WERI-Rb-1 (cell line): ENCODE results near the gene ARHGAP26.

ENCODE experiments used
- DNase-seq: peaks from one replicate; pipeline ENCODE4 v3.0.0-alpha.2; 2020
- H3K27ac ChIP-seq: fragments of 250-450 bp; sonication (Bioruptor Pico); 2 replicates; pipeline ENCODE4 v1.5.1; 2020; ENCODE audit warnings: mild to moderate bottlenecking, moderate library complexity
- H3K27me3 ChIP-seq: fragments of 250-450 bp; sonication (Bioruptor Pico); 2 replicates; pipeline ENCODE4 v1.5.1; 2021; ENCODE audit warnings: mild to moderate bottlenecking, low read depth, moderate library complexity; ENCODE audit not compliant: insufficient read depth, severe bottlenecking
- H3K36me3 ChIP-seq: fragments of 250-450 bp; sonication (Bioruptor Pico); 2 replicates; pipeline ENCODE4 v1.5.1; 2020; ENCODE audit warnings: mild to moderate bottlenecking, moderate library complexity
- H3K4me3 ChIP-seq: 2 replicates; pipeline ENCODE4 v1.5.1; 2011; ENCODE audit warnings: low read depth, mild to moderate bottlenecking, control low read depth, low read length
- H3K9me3 ChIP-seq: fragments of 250-450 bp; sonication (Bioruptor Pico); 2 replicates; pipeline ENCODE4 v1.5.1; 2021; ENCODE audit warnings: mild to moderate bottlenecking, moderate library complexity; ENCODE audit not compliant: severe bottlenecking
- CTCF ChIP-seq: IDR thresholded peaks from 2 replicates; pipeline ENCODE4 v1.5.1; 2011; ENCODE audit warnings: low read depth, mild to moderate bottlenecking, control low read depth, inconsistent platforms, low read length

The ARHGAP26 gene

GRCh38 chr5:142862594-142862993 is 92.4 kb downstream of the ARHGAP26 start:
- Histone ChIP-seq H3K27ac (no peak overlapping the region), H3K36me3 (no peaks in the 10 kb centered on the region), H3K27me3 (no peaks in the 10 kb centered on the region), H3K4me3 (no peak overlapping the region), H3K9me3 (no peaks in the 10 kb centered on the region)
- no peak for TF ChIP-seq CTCF
- DNase-seq, result no peak

- Histone ChIP-seq H3K27ac (no peak overlapping the region), H3K4me3 (no peak overlapping the region)
Measured at GRCh38 chr5:142863856-142864255, 93.7 kb downstream of the ARHGAP26 start.

GRCh38 chr5:142864290-142865260 is 94.4 kb downstream of the ARHGAP26 start:
- H3K9me3 ChIP-seq, result no peaks in the 10 kb centered on the region
- TF ChIP-seq CTCF, result no peak
- no peak for DNase-seq
- H3K27me3 ChIP-seq, result no peaks in the 10 kb centered on the region
- no peak overlapping the region for H3K27ac ChIP-seq
- H3K4me3 ChIP-seq, result no peak overlapping the region
- H3K36me3 ChIP-seq, result no peaks in the 10 kb centered on the region

More at GRCh38 chr5:142863856-142864255, 93.7 kb downstream of the ARHGAP26 start:
- Histone ChIP-seq H3K27me3 (no peaks in the 10 kb centered on the region), H3K9me3 (no peaks in the 10 kb centered on the region), H3K36me3 (no peaks in the 10 kb centered on the region)
- DNase-seq, result no peak
- no peak for TF ChIP-seq CTCF

- H3K9me3 ChIP-seq, result no peaks in the 10 kb centered on the region
- H3K27me3 ChIP-seq, result no peaks in the 10 kb centered on the region
- no peaks in the 10 kb centered on the region for H3K36me3 ChIP-seq
- TF ChIP-seq CTCF, result no peak
- H3K27ac ChIP-seq, result no peak overlapping the region
- no peak overlapping the region for H3K4me3 ChIP-seq
- no peak for DNase-seq
Measured at GRCh38 chr5:142865631-142866030, 95.5 kb downstream of the ARHGAP26 start.

GRCh38 chr5:142866563-142867275 is 96.5 kb downstream of the ARHGAP26 start:
- no peaks in the 10 kb centered on the region for H3K27me3 ChIP-seq
- TF ChIP-seq CTCF, result peak; percentile 63
- H3K27ac ChIP-seq, result no peak overlapping the region
- no peaks in the 10 kb centered on the region for H3K36me3 ChIP-seq
- peak; percentile 38 for DNase-seq
- no peaks in the 10 kb centered on the region for H3K9me3 ChIP-seq
- H3K4me3 ChIP-seq, result no peak overlapping the region
